Upper lobe of right lung (tissue), 1 donor: ENCODE data around the gene VCAN. TPM values are rescaled to one million over a fixed set of nuclear protein-coding genes. Genes with fewer than 3 reads are reported as not detected.
"Not testable (repeated sequence)": the region's sequence is repeated elsewhere in the genome, so short reads cannot be mapped to it uniquely, and the experiment has no call there.

ENCODE experiments used
- ATAC-seq: fragments of 200-7000 bp; cut with Tn5 transposase; one replicate; pipeline ENCODE4 v1.9.1; 2020; ENCODE audit warnings: mild to moderate bottlenecking, moderate library complexity
- DNase-seq: peaks from one replicate; pipeline ENCODE4 v3.0.0-alpha.2; 2020
- H3K27ac ChIP-seq: fragments of 200-600 bp; one replicate; pipeline ENCODE4 v1.8.0; 2022
- H3K27me3 ChIP-seq: fragments of 200-600 bp; one replicate; pipeline ENCODE4 v1.8.0; 2022; ENCODE audit warnings: mild to moderate bottlenecking
- H3K36me3 ChIP-seq: fragments of 200-600 bp; one replicate; pipeline ENCODE4 v1.8.0; 2022
- H3K4me1 ChIP-seq: fragments of 200-600 bp; one replicate; pipeline ENCODE4 v1.8.0; 2022
- H3K4me3 ChIP-seq: fragments of 200-600 bp; one replicate; pipeline ENCODE4 v1.8.0; 2022; ENCODE audit warnings: mild to moderate bottlenecking
- H3K9me3 ChIP-seq: fragments of 200-600 bp; one replicate; pipeline ENCODE4 v1.8.0; 2022
- intact Hi-C: fragments of 100-400 bp; cut with DNase I; formaldehyde crosslinking; loops from one replicate; pipeline ENCODE4 v1.11.0; 2022
- total RNA-seq: library from RNA; stranded (reverse); fragmentation: NEBNext Ultra II Directional; extraction: Animal tissue kit (Norgen Biotek cat#: 25700); gene quantifications from one replicate; pipeline ENCODE4 v1.2.1, GENCODE V29; 2021
- TF ChIP-seq, protein P1 (sequence below): fragments of 200-600 bp; IDR thresholded peaks from one replicate; pipeline ENCODE4 v1.8.0; 2022; ENCODE audit warnings: antibody characterized with exemption
- donor health status: DM: no; HTN: yes; CAD: no; lungs with severe emphysema.

Gene VCAN
- total RNA-seq, 1 donor from 2014 or later, result 90.0 TPM

- no peak overlapping the region for H3K27ac ChIP-seq
- no peaks in the 10 kb centered on the region for H3K9me3 ChIP-seq
- intact Hi-C loops, result no loop called here
- H3K4me3 ChIP-seq, result no peak overlapping the region
- no peaks in the 10 kb centered on the region for H3K4me1 ChIP-seq
- H3K27me3 ChIP-seq, result no peaks in the 10 kb centered on the region
- H3K36me3 ChIP-seq, result no peaks in the 10 kb centered on the region
- TF ChIP-seq, protein P1, sequence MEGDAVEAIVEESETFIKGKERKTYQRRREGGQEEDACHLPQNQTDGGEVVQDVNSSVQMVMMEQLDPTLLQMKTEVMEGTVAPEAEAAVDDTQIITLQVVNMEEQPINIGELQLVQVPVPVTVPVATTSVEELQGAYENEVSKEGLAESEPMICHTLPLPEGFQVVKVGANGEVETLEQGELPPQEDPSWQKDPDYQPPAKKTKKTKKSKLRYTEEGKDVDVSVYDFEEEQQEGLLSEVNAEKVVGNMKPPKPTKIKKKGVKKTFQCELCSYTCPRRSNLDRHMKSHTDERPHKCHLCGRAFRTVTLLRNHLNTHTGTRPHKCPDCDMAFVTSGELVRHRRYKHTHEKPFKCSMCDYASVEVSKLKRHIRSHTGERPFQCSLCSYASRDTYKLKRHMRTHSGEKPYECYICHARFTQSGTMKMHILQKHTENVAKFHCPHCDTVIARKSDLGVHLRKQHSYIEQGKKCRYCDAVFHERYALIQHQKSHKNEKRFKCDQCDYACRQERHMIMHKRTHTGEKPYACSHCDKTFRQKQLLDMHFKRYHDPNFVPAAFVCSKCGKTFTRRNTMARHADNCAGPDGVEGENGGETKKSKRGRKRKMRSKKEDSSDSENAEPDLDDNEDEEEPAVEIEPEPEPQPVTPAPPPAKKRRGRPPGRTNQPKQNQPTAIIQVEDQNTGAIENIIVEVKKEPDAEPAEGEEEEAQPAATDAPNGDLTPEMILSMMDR, result peak; percentile 88
- peak; percentile 93 for ATAC-seq
- DNase-seq, result no peak
Observed at GRCh38 chr5:83430130-83431010, 41.2 kb upstream of the VCAN start.

- H3K36me3 ChIP-seq, result no peaks in the 10 kb centered on the region
- DNase-seq, result no peak
- no peaks in the 10 kb centered on the region for H3K27me3 ChIP-seq
- TF ChIP-seq, protein P1, result no peak
- H3K9me3 ChIP-seq, result no peaks in the 10 kb centered on the region
- H3K4me1 ChIP-seq, result no peaks in the 10 kb centered on the region
- no peak overlapping the region for H3K27ac ChIP-seq
- intact Hi-C loops, result no loop called here
- no peak for ATAC-seq
- H3K4me3 ChIP-seq, result no peak overlapping the region
Observed at GRCh38 chr5:83433891-83434290, 37.7 kb upstream of the VCAN start.

DNA sequence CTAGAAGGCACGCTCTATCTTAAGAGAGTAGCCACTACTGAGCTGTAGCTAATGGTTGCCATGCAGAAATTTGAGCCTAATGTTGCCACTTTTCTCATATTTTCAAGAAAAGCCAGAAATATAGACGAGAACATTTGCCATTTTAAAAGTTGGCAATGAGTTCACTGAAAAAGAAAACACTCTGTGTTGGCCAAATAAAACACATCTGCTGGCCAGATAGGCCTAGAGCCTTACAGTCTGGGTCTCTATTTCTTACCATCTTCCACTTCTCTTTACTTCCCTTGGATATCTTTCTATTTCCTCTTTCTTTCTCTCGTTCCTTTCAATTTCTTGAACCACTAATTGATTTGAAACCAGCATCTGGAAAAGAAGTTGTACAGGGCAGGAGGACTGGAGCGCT lies 36.6 kb upstream of the VCAN start:
- H3K4me3 ChIP-seq, result no peak overlapping the region
- DNase-seq (no peak), ATAC-seq (no peak)
- H3K36me3 ChIP-seq, result no peaks in the 10 kb centered on the region
- TF ChIP-seq, protein P1, result no peak
- no peak overlapping the region for H3K27ac ChIP-seq
- no peaks in the 10 kb centered on the region for H3K9me3 ChIP-seq
- intact Hi-C loops, result no loop called here
- no peaks in the 10 kb centered on the region for H3K4me1 ChIP-seq
- no peaks in the 10 kb centered on the region for H3K27me3 ChIP-seq

- no peak overlapping the region for H3K27ac ChIP-seq
- intact Hi-C loops, result no loop called here
- no peaks in the 10 kb centered on the region for H3K4me1 ChIP-seq
- no peaks in the 10 kb centered on the region for H3K9me3 ChIP-seq
- TF ChIP-seq, protein P1, result no peak
- H3K4me3 ChIP-seq, result no peak overlapping the region
- H3K27me3 ChIP-seq, result no peaks in the 10 kb centered on the region
- no peak for ATAC-seq
- no peaks in the 10 kb centered on the region for H3K36me3 ChIP-seq
- no peak for DNase-seq
Observed at GRCh38 chr5:83436276-83436675, 35.3 kb upstream of the VCAN start.

GRCh38 chr5:83437697-83438096 lies 33.8 kb upstream of the VCAN start:
- DNase-seq, H3K4me3 ChIP-seq, H3K4me1 ChIP-seq, H3K36me3 ChIP-seq, intact Hi-C loops, H3K27me3 ChIP-seq, H3K9me3 ChIP-seq, ATAC-seq, H3K27ac ChIP-seq: not testable (repeated sequence)

DNA sequence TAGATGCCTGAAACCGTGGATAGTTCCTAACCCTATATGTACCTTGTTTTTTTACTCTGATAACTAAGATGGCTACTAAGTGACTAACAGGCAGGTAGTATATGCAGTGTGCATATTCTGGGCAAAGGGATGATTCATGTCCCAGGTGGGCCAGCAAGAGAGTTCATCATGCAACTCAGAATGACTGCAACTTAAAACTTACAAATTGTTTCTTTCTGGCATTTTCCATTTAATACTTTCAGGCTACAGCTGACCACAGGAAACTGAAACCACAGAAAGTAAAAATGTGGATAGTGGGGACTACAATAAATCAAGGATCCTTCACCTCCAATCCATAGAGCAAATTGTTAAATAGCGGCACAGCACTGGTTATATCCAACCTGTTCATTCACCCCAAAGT lies 30.7 kb upstream of the VCAN start:
- ATAC-seq (no peak), DNase-seq (no peak)
- no peak overlapping the region for H3K27ac ChIP-seq
- H3K9me3 ChIP-seq, result no peaks in the 10 kb centered on the region
- no peak overlapping the region for H3K4me3 ChIP-seq
- no peaks in the 10 kb centered on the region for H3K4me1 ChIP-seq
- TF ChIP-seq, protein P1, result no peak
- no peaks in the 10 kb centered on the region for H3K36me3 ChIP-seq
- no peaks in the 10 kb centered on the region for H3K27me3 ChIP-seq
- intact Hi-C loops, result no loop called here
